Measurements from ENCODE around the gene TXNDC17. TPM values are rescaled to one million over a fixed set of nuclear protein-coding genes. Genes with fewer than 3 reads are reported as not detected.
"Not testable (repeated sequence)": the region's sequence is repeated elsewhere in the genome, so short reads cannot be mapped to it uniquely, and the experiment has no call there.

TXNDC17 gene
- total and polyA plus RNA-seq, 2 of the 8 experiments (the other 6 are each of a cell fraction or from before 2014, with no cell fraction given) = 182 to 410 TPM

- H4K8ac ChIP-seq (ENCODE audit: extremely low read depth, insufficient read depth, low read length); H2BK20ac ChIP-seq (ENCODE audit: low read length); H3K14ac ChIP-seq (ENCODE audit: insufficient read length); H3K4me3 ChIP-seq (ENCODE audit: extremely low read depth in 1 of 4, insufficient read depth in 2 of 4, low read depth in 3 of 4, low read length in 4 of 4); H2BK120ac ChIP-seq (replicated peaks; ENCODE audit: low read depth, low read length); DNase-seq (ENCODE audit: low read depth in 1 of 2, low spot score in 2 of 2); H3K4me2 ChIP-seq (ENCODE audit: insufficient read depth in 1 of 2, low read depth in 2 of 2, low read length in 2 of 2); H3K56ac ChIP-seq (replicated peaks; ENCODE audit: insufficient read length, low read depth, low read length); H2AK5ac ChIP-seq (ENCODE audit: low read depth, low read length); H3K36me3 ChIP-seq (ENCODE audit: control insufficient read depth in 2 of 4, insufficient read depth in 4 of 4, low read length in 3 of 4); H3K79me1 ChIP-seq (ENCODE audit: low read depth, low read length); H2AFZ ChIP-seq (ENCODE audit: low read length); H2BK15ac ChIP-seq (ENCODE audit: low read length); H3K9ac ChIP-seq (replicated peaks in 1 of 4; ENCODE audit: extremely low read depth in 1 of 4, low read depth in 3 of 4, low read length in 3 of 4); H4K5ac ChIP-seq (ENCODE audit: insufficient read length, low read depth, low read length); H4K20me1 ChIP-seq (replicated peaks in 1 of 2; ENCODE audit: control insufficient read depth in 1 of 2, insufficient read depth in 2 of 2, low read length in 2 of 2); FAIRE-seq; H3K4ac ChIP-seq (replicated peaks; ENCODE audit: insufficient read length, low read depth, low read length); H3K9me3 ChIP-seq (ENCODE audit: insufficient read depth in 2 of 2, low read depth in 1 of 2, low read length in 1 of 2); H4K91ac ChIP-seq (replicated peaks; ENCODE audit: insufficient read length, low read length); H3K27ac ChIP-seq (ENCODE audit: low read depth, low read length); H3K18ac ChIP-seq (ENCODE audit: extremely low read depth, low read length); H3K23ac ChIP-seq (ENCODE audit: insufficient read length); H2BK12ac ChIP-seq (ENCODE audit: low read depth, low read length); H3K79me2 ChIP-seq (ENCODE audit: control insufficient read depth in 1 of 2, insufficient read depth in 2 of 2, low read length in 2 of 2); H2BK5ac ChIP-seq (ENCODE audit: low read depth, low read length); POLR2A ChIA-PET (ENCODE audit: partially characterized antibody): not testable (repeated sequence)
- Histone ChIP-seq H3K27me3 (replicated peaks in 1 of 4; ENCODE audit: control insufficient read depth in 3 of 4, extremely low read depth in 1 of 4, insufficient read depth in 3 of 4, low read length in 3 of 4) (peaks cover 4 to 38% (median 30%) of the 10 kb centered on the region in 4 experiments), H3K23me2 (ENCODE audit: low read depth, low read length) (peaks cover 13% of the 10 kb centered on the region), H3K4me1 (replicated peaks in 1 of 4; ENCODE audit: control insufficient read depth in 3 of 4, insufficient read depth in 4 of 4, low read length in 3 of 4) (peaks cover 3 to 19% (median 13%) of the 10 kb centered on the region in 4 experiments)
- whole genome bisulfite sequencing, 2 experiments (ENCODE audit: extremely low coverage in 1 of 2, insufficient coverage in 1 of 2, insufficient read length in 1 of 2, insufficient replicate concordance in 2 of 2, low coverage in 1 of 2, low lambda C conversion rate in 2 of 2, missing lambda C conversion rate in 1 of 2) = 94% methylated on average over 2 of the region's 5 CpGs; no CpG with 5 or more reads in 1 of the 2 experiments
- CTCF ChIA-PET (ENCODE audit: partially characterized antibody) = interaction anchor here (1.1 to 1.7 kb wide), 2 partner anchors 8 to 185 kb away, joined by 3 to 6 read pairs; no protein-coding TSS in a partner anchor
These were observed 17.6 kb downstream of the TXNDC17 start for GRCh38 chr17:6658411-6658810.
